Measurements from ENCODE around the gene B3GALNT2. TPM values are rescaled to one million over a fixed set of nuclear protein-coding genes. Genes with fewer than 3 reads are reported as not detected.

Gene B3GALNT2
- total RNA-seq, 1 experiment from 2014 or later: 88.4 TPM

DNA sequence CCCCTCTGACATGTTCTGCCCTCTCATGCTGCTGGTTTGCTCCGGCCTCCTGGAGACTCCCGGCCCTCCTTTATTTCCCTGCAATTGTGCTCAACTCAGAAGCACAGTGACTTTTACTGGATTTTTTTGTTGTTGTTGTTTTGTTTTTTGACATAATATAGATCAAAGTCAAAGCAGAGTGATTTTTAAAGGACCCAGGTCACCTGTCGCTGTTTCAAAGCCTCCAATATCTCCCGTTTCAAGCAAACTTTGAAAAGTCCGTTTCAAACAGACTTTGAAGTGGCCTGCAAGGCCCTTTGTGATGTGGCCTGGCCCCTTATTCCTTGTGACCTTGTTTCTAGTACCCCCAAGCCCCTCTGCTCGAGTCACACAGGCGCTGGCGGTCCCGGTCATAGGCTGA lies 78.9 kb downstream of the B3GALNT2 start:
- CTCF ChIA-PET: interaction anchor here (0.6 to 7.0 kb wide), 3 partner anchors 9 to 645 kb away, joined by 3 to 58 read pairs (median 3); no protein-coding TSS in a partner anchor
- DNase-seq (ENCODE audit: unreplicated experiment): no peak
- Mint-ChIP-seq H3K4me1 (ENCODE audit: insufficient read depth, unreplicated experiment) (peaks cover 6% of the 10 kb centered on the region), H3K4me3 (ENCODE audit: unreplicated experiment) (no peak overlapping the region), H3K27me3 (ENCODE audit: insufficient read depth, unreplicated experiment) (no peaks in the 10 kb centered on the region), H3K36me3 (ENCODE audit: insufficient read depth, unreplicated experiment) (peaks cover 11% of the 10 kb centered on the region), H3K27ac (ENCODE audit: low read depth, unreplicated experiment) (no peak overlapping the region), H3K9me3 (ENCODE audit: unreplicated experiment) (no peaks in the 10 kb centered on the region)
- BruUV-seq (replicated peaks): no TSS peak
- POLR2A ChIA-PET: no interaction called here
- intact Hi-C loops (cut with micrococcal nuclease): no loop called here
- TF ChIP-seq, protein P1, sequence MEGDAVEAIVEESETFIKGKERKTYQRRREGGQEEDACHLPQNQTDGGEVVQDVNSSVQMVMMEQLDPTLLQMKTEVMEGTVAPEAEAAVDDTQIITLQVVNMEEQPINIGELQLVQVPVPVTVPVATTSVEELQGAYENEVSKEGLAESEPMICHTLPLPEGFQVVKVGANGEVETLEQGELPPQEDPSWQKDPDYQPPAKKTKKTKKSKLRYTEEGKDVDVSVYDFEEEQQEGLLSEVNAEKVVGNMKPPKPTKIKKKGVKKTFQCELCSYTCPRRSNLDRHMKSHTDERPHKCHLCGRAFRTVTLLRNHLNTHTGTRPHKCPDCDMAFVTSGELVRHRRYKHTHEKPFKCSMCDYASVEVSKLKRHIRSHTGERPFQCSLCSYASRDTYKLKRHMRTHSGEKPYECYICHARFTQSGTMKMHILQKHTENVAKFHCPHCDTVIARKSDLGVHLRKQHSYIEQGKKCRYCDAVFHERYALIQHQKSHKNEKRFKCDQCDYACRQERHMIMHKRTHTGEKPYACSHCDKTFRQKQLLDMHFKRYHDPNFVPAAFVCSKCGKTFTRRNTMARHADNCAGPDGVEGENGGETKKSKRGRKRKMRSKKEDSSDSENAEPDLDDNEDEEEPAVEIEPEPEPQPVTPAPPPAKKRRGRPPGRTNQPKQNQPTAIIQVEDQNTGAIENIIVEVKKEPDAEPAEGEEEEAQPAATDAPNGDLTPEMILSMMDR (IDR thresholded peaks at IDR 0.05; ENCODE audit: unreplicated experiment): no peak

DNA sequence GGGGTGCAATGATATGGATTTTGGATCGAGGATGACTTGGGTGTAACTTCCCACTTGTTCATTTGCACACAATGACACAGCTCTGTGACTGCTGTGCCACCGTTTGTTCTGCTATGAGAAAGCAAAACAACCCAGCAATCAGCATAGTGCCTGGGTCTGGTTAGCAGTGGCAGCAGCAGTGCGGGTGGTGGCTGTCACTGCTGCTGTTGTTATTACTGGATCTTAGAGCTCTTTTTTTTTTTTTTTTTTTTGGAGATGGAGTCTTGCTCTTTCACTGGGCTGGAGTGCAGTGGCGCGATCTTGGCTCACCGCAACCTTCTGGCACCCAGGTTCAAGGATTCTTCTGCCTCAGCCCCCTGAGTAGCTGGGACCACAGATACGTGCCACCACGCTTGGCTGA lies 80.2 kb downstream of the B3GALNT2 start:
- BruUV-seq (replicated peaks): no TSS peak
- TF ChIP-seq, protein P1 (IDR thresholded peaks at IDR 0.05; ENCODE audit: unreplicated experiment): no peak
- intact Hi-C loops (cut with micrococcal nuclease): no loop called here
- H3K9me3 Mint-ChIP-seq (ENCODE audit: unreplicated experiment): no peaks in the 10 kb centered on the region
- no peak overlapping the region for H3K27ac Mint-ChIP-seq (ENCODE audit: low read depth, unreplicated experiment)
- ChIA-PET POLR2A (interaction anchor here (1.3 kb wide), 1 partner anchor 18 kb away, joined by 3 read pairs; no protein-coding TSS in a partner anchor), CTCF (interaction anchor here (0.6 to 7.0 kb wide), 8 partner anchors 8 to 924 kb away, joined by 3 to 58 read pairs (median 4); no protein-coding TSS in a partner anchor)
- no peak overlapping the region for H3K4me3 Mint-ChIP-seq (ENCODE audit: unreplicated experiment)
- peaks cover 21% of the 10 kb centered on the region for H3K36me3 Mint-ChIP-seq (ENCODE audit: insufficient read depth, unreplicated experiment)
- DNase-seq (ENCODE audit: unreplicated experiment): no peak
- peaks cover 1% of the 10 kb centered on the region for H3K4me1 Mint-ChIP-seq (ENCODE audit: insufficient read depth, unreplicated experiment)
- no peaks in the 10 kb centered on the region for H3K27me3 Mint-ChIP-seq (ENCODE audit: insufficient read depth, unreplicated experiment)

DNA sequence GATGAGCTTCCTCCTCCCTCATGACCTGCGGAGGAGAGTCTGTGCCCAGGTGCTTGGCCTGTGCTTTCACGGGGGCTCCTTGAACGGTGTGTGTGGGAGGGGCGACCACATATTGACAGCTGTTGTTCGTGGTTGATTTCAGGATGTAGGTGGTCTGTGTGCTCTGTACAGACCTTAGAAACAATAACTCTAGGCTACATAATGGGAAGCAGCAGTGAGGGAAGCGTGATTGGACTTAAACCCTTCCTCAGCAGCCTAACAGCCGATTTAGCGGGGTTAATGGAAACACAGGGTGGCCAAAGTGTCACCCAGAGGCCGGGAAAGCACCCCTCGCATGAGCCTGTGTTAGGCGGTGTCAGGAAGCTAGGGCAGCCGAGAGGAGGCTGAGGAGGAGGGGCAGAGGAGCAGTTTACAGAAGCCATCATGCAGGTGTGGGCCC lies 81.0 kb downstream of the B3GALNT2 start:
- BruUV-seq (replicated peaks): no TSS peak
- CTCF ChIA-PET: interaction anchor here (0.5 to 7.0 kb wide), 8 partner anchors 7 to 923 kb away, joined by 3 to 58 read pairs (median 4); no protein-coding TSS in a partner anchor
- Mint-ChIP-seq H3K9me3 (ENCODE audit: unreplicated experiment) (no peaks in the 10 kb centered on the region), H3K36me3 (ENCODE audit: insufficient read depth, unreplicated experiment) (peaks cover 22% of the 10 kb centered on the region), H3K4me1 (ENCODE audit: insufficient read depth, unreplicated experiment) (no peaks in the 10 kb centered on the region), H3K4me3 (ENCODE audit: unreplicated experiment) (no peak overlapping the region), H3K27me3 (ENCODE audit: insufficient read depth, unreplicated experiment) (no peaks in the 10 kb centered on the region), H3K27ac (ENCODE audit: low read depth, unreplicated experiment) (no peak overlapping the region)
- POLR2A ChIA-PET: no interaction called here
- DNase-seq (ENCODE audit: unreplicated experiment): no peak
- TF ChIP-seq, protein P1 (IDR thresholded peaks at IDR 0.05; ENCODE audit: unreplicated experiment): no peak
- intact Hi-C loops (cut with micrococcal nuclease): no loop called here

DNA sequence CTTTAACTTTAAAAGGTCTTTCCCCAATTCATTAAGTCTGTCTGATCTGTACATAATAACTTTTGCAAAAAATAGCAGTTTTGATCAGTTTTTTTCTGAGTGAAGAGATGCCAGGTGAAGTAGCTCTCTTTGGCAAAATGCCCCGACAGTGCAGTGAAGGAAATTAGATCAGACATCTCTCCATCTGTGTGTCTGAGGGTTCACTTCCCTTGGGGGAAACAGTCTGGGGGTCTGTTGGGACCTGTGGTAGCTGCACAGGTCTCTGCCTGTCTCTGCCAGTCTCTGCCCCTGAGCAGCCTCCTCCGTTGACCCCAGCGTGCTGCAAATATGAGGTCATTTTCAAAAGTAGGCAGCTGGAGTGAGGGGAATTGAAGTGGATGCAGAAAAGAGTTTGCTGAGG lies 82.5 kb downstream of the B3GALNT2 start:
- DNase-seq (ENCODE audit: unreplicated experiment): no peak
- Mint-ChIP-seq H3K4me1 (ENCODE audit: insufficient read depth, unreplicated experiment) (peaks cover 6% of the 10 kb centered on the region), H3K27ac (ENCODE audit: low read depth, unreplicated experiment) (no peak overlapping the region), H3K4me3 (ENCODE audit: unreplicated experiment) (no peak overlapping the region), H3K27me3 (ENCODE audit: insufficient read depth, unreplicated experiment) (no peaks in the 10 kb centered on the region), H3K36me3 (ENCODE audit: insufficient read depth, unreplicated experiment) (peaks cover 22% of the 10 kb centered on the region), H3K9me3 (ENCODE audit: unreplicated experiment) (no peaks in the 10 kb centered on the region)
- TF ChIP-seq, protein P1 (IDR thresholded peaks at IDR 0.05; ENCODE audit: unreplicated experiment): no peak
- CTCF ChIA-PET: interaction anchor here (0.6 to 1.7 kb wide), 4 partner anchors 14 to 317 kb away, joined by 3 to 5 read pairs (median 4); no protein-coding TSS in a partner anchor
- POLR2A ChIA-PET: interaction anchor here (0.7 to 0.9 kb wide), 2 partner anchors 56 to 131 kb away, joined by 3 read pairs; no protein-coding TSS in a partner anchor
- intact Hi-C loops (cut with micrococcal nuclease): no loop called here
- no TSS peak for BruUV-seq (replicated peaks)

Data from MCF 10A (cell line).